GM12878 (cell line): ENCODE data around the gene NFAT5.
"Not testable (repeated sequence)": the region's sequence is repeated elsewhere in the genome, so short reads cannot be mapped to it uniquely, and the experiment has no call there.

Experiments used
- ATF2 ChIP-seq: IDR thresholded peaks from 2 replicates; pipeline ENCODE4 v1.6.1; 2012; ENCODE audit warnings: low read length, inconsistent platforms
- ATF3 ChIP-seq: IDR thresholded peaks from 2 replicates; pipeline ENCODE4 v1.6.1; 2011; ENCODE audit warnings: low read depth, mild to moderate bottlenecking, low read length, moderate library complexity, borderline replicate concordance; ENCODE audit errors: extremely low read depth
- BCL3 ChIP-seq: IDR thresholded peaks from 2 replicates; pipeline ENCODE4 v1.6.1; 2011; ENCODE audit warnings: borderline replicate concordance, low read depth, mild to moderate bottlenecking, moderate library complexity, low read length; ENCODE audit not compliant: insufficient read depth, poor library complexity, severe bottlenecking
- CREB1 ChIP-seq: IDR thresholded peaks from 2 replicates; pipeline ENCODE4 v1.6.1; 2012; ENCODE audit warnings: low read depth, mild to moderate bottlenecking, inconsistent platforms
- CTCF ChIP-seq, 3 experiments: IDR thresholded peaks in 2 of 3; conservative IDR thresholded peaks in 1 of 3; 2 replicates each; pipeline ENCODE4 v1.5.1; 2011; ENCODE audit warnings: low read depth in 3 of 3, low read length in 3 of 3, mild to moderate bottlenecking in 3 of 3, control low read depth in 2 of 3, moderate library complexity in 2 of 3, inconsistent platforms in 1 of 3, mixed read lengths in 1 of 3; ENCODE audit not compliant: control insufficient read depth in 2 of 3, insufficient read depth in 1 of 3; ENCODE audit errors: extremely low read depth in 1 of 3
- MAX ChIP-seq: IDR thresholded peaks from 2 replicates; pipeline ENCODE4 v1.6.1; 2012; ENCODE audit warnings: low read depth, low read length, improper control_type of control experiment
- MYC ChIP-seq: IDR thresholded peaks from 2 replicates; pipeline ENCODE4 v1.6.1; 2011; ENCODE audit warnings: mild to moderate bottlenecking, low read length, moderate library complexity, inconsistent platforms; ENCODE audit not compliant: insufficient read depth, insufficient replicate concordance, insufficient read length, severe bottlenecking
- NFXL1 ChIP-seq: fragments of 450-650 bp; IDR thresholded peaks from 2 replicates; pipeline ENCODE4 v1.6.1; 2017; ENCODE audit warnings: antibody characterized with exemption, mild to moderate bottlenecking, borderline replicate concordance
- POLR2A ChIP-seq: IDR thresholded peaks from 2 replicates; pipeline ENCODE4 v1.6.1; 2011; ENCODE audit warnings: low read depth, mild to moderate bottlenecking, low read length
- SRF ChIP-seq, 2 experiments: IDR thresholded peaks; 2 replicates each; pipeline ENCODE4 v1.6.1; 2011; ENCODE audit warnings: low read depth in 2 of 2, low read length in 2 of 2, mild to moderate bottlenecking in 1 of 2, moderate library complexity in 1 of 2
- TF ChIP-seq, protein P1 (sequence below): fragments of 450-650 bp; formaldehyde crosslinking; IDR thresholded peaks from 2 replicates; pipeline ENCODE4 v1.4.0; 2022; ENCODE audit warnings: mild to moderate bottlenecking, moderate library complexity
- TF ChIP-seq, protein P2 (sequence below): fragments of 450-650 bp; IDR thresholded peaks from 2 replicates; pipeline ENCODE4 v1.6.1; 2017; ENCODE audit warnings: mild to moderate bottlenecking, low read depth, inconsistent platforms; ENCODE audit not compliant: poor library complexity, severe bottlenecking
- TF ChIP-seq, protein P3 (sequence below): IDR thresholded peaks from 2 replicates; pipeline ENCODE4 v1.6.1; 2012; ENCODE audit warnings: low read depth, low read length, improper control_type of control experiment

GRCh38 chr16:69561367-69561766 is 4.4 kb upstream of the NFAT5 start:
- TF ChIP-seq CREB1; NFXL1; MYC; CTCF (IDR thresholded peaks at IDR 0.05 in 2 of 3, conservative IDR thresholded peaks at IDR 0.05 in 1 of 3; ENCODE audit: control insufficient read depth in 2 of 3, extremely low read depth in 1 of 3, insufficient read depth in 1 of 3, low read depth in 3 of 3, low read length in 3 of 3); SRF (IDR thresholded peaks at IDR 0.05; ENCODE audit: low read depth in 2 of 2, low read length in 2 of 2); POLR2A; BCL3; MAX; ATF2; ATF3: not testable (repeated sequence)
- TF ChIP-seq, protein P1, sequence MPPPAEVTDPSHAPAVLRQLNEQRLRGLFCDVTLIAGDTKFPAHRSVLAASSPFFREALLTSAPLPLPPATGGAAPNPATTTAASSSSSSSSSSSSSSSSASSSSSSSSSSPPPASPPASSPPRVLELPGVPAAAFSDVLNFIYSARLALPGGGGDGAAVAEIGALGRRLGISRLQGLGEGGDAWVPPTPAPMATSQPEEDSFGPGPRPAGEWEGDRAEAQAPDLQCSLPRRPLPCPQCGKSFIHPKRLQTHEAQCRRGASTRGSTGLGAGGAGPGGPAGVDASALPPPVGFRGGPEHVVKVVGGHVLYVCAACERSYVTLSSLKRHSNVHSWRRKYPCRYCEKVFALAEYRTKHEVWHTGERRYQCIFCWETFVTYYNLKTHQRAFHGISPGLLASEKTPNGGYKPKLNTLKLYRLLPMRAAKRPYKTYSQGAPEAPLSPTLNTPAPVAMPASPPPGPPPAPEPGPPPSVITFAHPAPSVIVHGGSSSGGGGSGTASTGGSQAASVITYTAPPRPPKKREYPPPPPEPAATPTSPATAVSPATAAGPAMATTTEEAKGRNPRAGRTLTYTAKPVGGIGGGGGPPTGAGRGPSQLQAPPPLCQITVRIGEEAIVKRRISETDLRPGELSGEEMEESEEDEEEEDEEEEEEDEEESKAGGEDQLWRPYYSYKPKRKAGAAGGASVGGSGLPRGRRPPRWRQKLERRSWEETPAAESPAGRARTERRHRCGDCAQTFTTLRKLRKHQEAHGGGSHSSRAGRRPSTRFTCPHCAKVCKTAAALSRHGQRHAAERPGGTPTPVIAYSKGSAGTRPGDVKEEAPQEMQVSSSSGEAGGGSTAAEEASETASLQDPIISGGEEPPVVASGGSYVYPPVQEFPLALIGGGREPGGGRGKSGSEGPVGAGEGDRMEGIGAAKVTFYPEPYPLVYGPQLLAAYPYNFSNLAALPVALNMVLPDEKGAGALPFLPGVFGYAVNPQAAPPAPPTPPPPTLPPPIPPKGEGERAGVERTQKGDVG (CRISPR knock-in tag), result not testable (repeated sequence)
- TF ChIP-seq, protein P2, sequence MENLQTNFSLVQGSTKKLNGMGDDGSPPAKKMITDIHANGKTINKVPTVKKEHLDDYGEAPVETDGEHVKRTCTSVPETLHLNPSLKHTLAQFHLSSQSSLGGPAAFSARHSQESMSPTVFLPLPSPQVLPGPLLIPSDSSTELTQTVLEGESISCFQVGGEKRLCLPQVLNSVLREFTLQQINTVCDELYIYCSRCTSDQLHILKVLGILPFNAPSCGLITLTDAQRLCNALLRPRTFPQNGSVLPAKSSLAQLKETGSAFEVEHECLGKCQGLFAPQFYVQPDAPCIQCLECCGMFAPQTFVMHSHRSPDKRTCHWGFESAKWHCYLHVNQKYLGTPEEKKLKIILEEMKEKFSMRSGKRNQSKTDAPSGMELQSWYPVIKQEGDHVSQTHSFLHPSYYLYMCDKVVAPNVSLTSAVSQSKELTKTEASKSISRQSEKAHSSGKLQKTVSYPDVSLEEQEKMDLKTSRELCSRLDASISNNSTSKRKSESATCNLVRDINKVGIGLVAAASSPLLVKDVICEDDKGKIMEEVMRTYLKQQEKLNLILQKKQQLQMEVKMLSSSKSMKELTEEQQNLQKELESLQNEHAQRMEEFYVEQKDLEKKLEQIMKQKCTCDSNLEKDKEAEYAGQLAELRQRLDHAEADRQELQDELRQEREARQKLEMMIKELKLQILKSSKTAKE, result not testable (repeated sequence)
- TF ChIP-seq, protein P3, sequence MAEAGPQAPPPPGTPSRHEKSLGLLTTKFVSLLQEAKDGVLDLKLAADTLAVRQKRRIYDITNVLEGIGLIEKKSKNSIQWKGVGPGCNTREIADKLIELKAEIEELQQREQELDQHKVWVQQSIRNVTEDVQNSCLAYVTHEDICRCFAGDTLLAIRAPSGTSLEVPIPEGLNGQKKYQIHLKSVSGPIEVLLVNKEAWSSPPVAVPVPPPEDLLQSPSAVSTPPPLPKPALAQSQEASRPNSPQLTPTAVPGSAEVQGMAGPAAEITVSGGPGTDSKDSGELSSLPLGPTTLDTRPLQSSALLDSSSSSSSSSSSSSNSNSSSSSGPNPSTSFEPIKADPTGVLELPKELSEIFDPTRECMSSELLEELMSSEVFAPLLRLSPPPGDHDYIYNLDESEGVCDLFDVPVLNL, result not testable (repeated sequence)
